Psoas muscle (tissue), 8 donors: Measurements from ENCODE around the gene PHACTR3. TPM values are rescaled to one million over a fixed set of nuclear protein-coding genes. Genes with fewer than 3 reads are reported as not detected.

Source experiments
- ATAC-seq, 4 donors: fragments of 200-7000 bp; cut with Tn5 transposase; one replicate each; pipeline ENCODE4 v1.9.1; 2020; ENCODE audit warnings: moderate library complexity in 3 of 4, mild to moderate bottlenecking in 2 of 4
- DNase-seq, 2 donors: peaks; one replicate each; pipeline ENCODE4 v3.0.0-alpha.2; 2020
- H3K27ac ChIP-seq: fragments of 200-600 bp; one replicate; pipeline ENCODE4 v1.8.0; 2022
- H3K27me3 ChIP-seq, 3 donors: fragments of 200-600 bp in 1 of 3; one replicate each; pipeline versions ENCODE4 v1.6.1 to v1.8.0; 2013 to 2022; ENCODE audit warnings: low read length in 2 of 3, mild to moderate bottlenecking in 2 of 3, moderate library complexity in 1 of 3; ENCODE audit not compliant: insufficient read depth in 3 of 3
- H3K36me3 ChIP-seq, 2 donors: fragments of 200-600 bp in 1 of 2; one replicate each; pipeline versions ENCODE4 v1.6.1 to v1.8.0; 2013 to 2022; ENCODE audit warnings: low read depth in 1 of 2, mild to moderate bottlenecking in 1 of 2, moderate library complexity in 1 of 2; ENCODE audit not compliant: insufficient read depth in 1 of 2
- H3K4me1 ChIP-seq: fragments of 200-600 bp; one replicate; pipeline ENCODE4 v1.8.0; 2022
- H3K4me3 ChIP-seq: fragments of 200-600 bp; one replicate; pipeline ENCODE4 v1.8.0; 2022; ENCODE audit warnings: mild to moderate bottlenecking
- H3K9me3 ChIP-seq: fragments of 200-600 bp; one replicate; pipeline ENCODE4 v1.8.0; 2022
- WGBS, 3 donors: extraction: QIAGEN DNeasy Blood & Tissue Kit; methylation state at CpG; one replicate each; pipeline versions ENCODE4 v1.1.6 to v1.1.7; 2013; 5-methylcytosine and 5-hydroxymethylcytosine counted together
- intact Hi-C, 2 donors: fragments of 100-400 bp; cut with DNase I; formaldehyde crosslinking; loops; one replicate each; pipeline versions ENCODE4 v1.11.0 to v1.14.2; 2022
- polyA plus RNA-seq, 3 donors: library from polyadenylated mRNA; stranded (reverse); fragments of 200-250 nt; gene quantifications; one replicate each; pipeline ENCODE4 v1.2.3, GENCODE V29; 2013
- total RNA-seq, 4 donors: library from RNA; stranded (reverse); fragmentation: NEBNext Ultra II Directional in 2 of 4; extraction: Animal tissue kit (Norgen Biotek cat#: 25700) in 2 of 4; gene quantifications; one replicate each; pipeline versions ENCODE4 v1.2.1 to v1.2.4, GENCODE V29; 2021 to 2023
- TF ChIP-seq, protein P1 (sequence below): fragments of 200-600 bp; IDR thresholded peaks from one replicate; pipeline ENCODE4 v1.8.0; 2022; ENCODE audit warnings: antibody characterized with exemption
- donor health status: healthy with polysubstance abuse.
- donor health status: DM: no; HTN: no; CAD: no; lungs with moderate emphysema.
- donor health status: Bipolar disorder and iron deficiency.
- donor health status: healthy.
- donor health status: DM: yes; HTN: yes; CAD: no.
- donor health status: DM: no; HTN: no; CAD: no.
- donor health status: DM: no; HTN: no; CAD: no.
- donor health status: DM: yes; HTN: yes; CAD: no.

PHACTR3 gene
- total and polyA plus RNA-seq, 7 donors: 0.10 to 0.46 (median 0.15) TPM; not detected in 3

- H3K4me3 ChIP-seq: no peak overlapping the region
- no peaks in the 10 kb centered on the region for H3K36me3 ChIP-seq
- TF ChIP-seq, protein P1, sequence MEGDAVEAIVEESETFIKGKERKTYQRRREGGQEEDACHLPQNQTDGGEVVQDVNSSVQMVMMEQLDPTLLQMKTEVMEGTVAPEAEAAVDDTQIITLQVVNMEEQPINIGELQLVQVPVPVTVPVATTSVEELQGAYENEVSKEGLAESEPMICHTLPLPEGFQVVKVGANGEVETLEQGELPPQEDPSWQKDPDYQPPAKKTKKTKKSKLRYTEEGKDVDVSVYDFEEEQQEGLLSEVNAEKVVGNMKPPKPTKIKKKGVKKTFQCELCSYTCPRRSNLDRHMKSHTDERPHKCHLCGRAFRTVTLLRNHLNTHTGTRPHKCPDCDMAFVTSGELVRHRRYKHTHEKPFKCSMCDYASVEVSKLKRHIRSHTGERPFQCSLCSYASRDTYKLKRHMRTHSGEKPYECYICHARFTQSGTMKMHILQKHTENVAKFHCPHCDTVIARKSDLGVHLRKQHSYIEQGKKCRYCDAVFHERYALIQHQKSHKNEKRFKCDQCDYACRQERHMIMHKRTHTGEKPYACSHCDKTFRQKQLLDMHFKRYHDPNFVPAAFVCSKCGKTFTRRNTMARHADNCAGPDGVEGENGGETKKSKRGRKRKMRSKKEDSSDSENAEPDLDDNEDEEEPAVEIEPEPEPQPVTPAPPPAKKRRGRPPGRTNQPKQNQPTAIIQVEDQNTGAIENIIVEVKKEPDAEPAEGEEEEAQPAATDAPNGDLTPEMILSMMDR: no peak
- peaks cover 32% of the 10 kb centered on the region for H3K9me3 ChIP-seq
- no peak for DNase-seq
- intact Hi-C loops: no loop called here
- H3K4me1 ChIP-seq: no peaks in the 10 kb centered on the region
- no peak overlapping the region for H3K27ac ChIP-seq
- ATAC-seq: no peak
- H3K27me3 ChIP-seq: peaks cover 0 to 7% (median 0%) of the 10 kb centered on the region in 3 donors
Observed at GRCh38 chr20:59656417-59656816, 52.1 kb downstream of the PHACTR3 start.

DNA sequence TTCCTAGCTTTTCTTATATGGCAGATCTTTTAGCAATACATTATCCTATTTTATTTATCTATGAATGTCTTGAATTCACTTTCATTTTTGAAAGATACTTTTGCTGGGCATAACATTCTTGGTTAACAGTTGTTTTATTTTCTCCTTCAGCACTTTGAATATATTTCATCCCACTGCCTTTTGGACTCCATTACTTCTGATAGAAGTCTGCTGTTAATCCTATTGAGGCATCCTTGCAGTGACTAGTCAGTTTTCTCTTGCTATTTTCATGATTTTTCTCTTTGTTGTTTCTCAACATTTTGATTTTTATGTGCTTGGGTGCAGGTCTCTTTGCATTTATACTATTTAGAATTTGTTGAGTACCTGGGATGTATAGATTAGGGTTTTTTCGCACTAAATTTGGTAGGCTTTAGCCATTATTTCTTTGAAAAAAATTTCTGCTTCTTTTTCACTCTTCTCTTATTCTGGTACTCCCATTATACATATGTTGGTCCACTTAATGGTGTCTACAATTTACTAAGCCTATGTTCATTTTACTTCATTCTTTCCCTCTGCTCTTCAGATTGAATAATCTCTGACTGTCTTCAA lies 53.2 kb downstream of the PHACTR3 start:
- intact Hi-C loops: no loop called here
- TF ChIP-seq, protein P1: no peak
- Histone ChIP-seq H3K27me3 (peaks cover 0 to 18% (median 0%) of the 10 kb centered on the region in 3 donors), H3K4me1 (no peaks in the 10 kb centered on the region), H3K9me3 (peaks cover 32% of the 10 kb centered on the region), H3K27ac (no peak overlapping the region), H3K36me3 (no peaks in the 10 kb centered on the region), H3K4me3 (no peak overlapping the region)
- ATAC-seq: no peak
- no peak for DNase-seq
- WGBS, 3 donors: 53 to 77% (median 68%) methylated on average over 1 of the region's 1 CpG

DNA sequence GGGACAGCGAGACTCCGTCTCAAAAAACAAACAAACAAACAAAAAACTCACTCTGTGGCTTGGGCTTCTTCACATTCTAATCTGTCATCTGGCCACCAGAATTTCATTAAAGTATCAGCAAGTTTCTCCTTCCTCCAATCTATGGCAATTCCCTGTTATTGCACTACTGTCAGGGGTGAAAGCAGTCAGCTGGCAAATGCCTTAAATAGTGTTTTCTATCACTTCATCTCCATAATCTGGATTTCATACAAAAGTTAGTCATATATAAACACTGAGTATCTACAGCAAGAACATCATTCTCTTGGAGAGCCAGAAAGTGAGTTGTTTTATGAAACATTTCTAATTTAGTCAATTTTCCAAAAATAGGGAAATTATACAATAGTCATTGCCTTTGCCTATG lies 56.1 kb downstream of the PHACTR3 start:
- intact Hi-C loops: no loop called here
- 89 to 91% (median 90%) methylated on average over 2 of the region's 2 CpGs for WGBS, 3 donors
- TF ChIP-seq, protein P1: no peak

GRCh38 chr20:59661153-59661552 lies 56.8 kb downstream of the PHACTR3 start:
- TF ChIP-seq, protein P1: no peak
- 31 to 46% (median 42%) methylated on average over 8 of the region's 8 CpGs for whole genome bisulfite sequencing, 3 donors
- no peak for ATAC-seq

More for the DNA sequence above, 56.1 kb downstream of the PHACTR3 start:
- ATAC-seq: no peak
- H3K4me3 ChIP-seq: no peak overlapping the region
- no peaks in the 10 kb centered on the region for H3K36me3 ChIP-seq
- H3K27me3 ChIP-seq: peaks cover 0 to 33% (median 2%) of the 10 kb centered on the region in 3 donors
- peaks cover 32% of the 10 kb centered on the region for H3K9me3 ChIP-seq
- H3K4me1 ChIP-seq: no peaks in the 10 kb centered on the region
- no peak for DNase-seq
- no peak overlapping the region for H3K27ac ChIP-seq

DNA sequence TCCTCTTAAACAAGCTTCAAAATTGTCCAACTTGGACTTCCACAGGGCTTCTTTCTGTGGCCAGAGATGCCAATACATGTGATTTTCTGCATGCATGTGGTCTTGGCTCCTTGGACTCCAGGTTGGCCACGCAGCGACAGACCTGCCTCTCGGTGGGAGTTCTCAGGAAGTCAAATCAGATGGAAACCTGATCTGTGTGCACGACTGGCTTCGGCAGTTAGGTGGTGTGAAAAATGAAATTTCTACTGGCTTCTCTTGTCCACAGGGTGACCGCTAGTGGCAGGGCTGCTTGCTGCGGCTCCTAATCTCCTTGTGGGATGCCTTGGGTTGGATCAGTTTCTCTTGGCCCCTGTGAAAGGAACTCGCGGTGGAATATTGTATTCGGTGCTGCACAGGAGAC lies 57.3 kb downstream of the PHACTR3 start:
- no peak for ATAC-seq
- no peaks in the 10 kb centered on the region for H3K36me3 ChIP-seq
- intact Hi-C loops: no loop called here
- TF ChIP-seq, protein P1: no peak
- DNase-seq: no peak
- H3K27ac ChIP-seq: no peak overlapping the region
- WGBS, 3 donors: 46 to 53% (median 50%) methylated on average over 10 of the region's 10 CpGs
- no peaks in the 10 kb centered on the region for H3K4me1 ChIP-seq
- H3K9me3 ChIP-seq: peaks cover 22% of the 10 kb centered on the region
- no peak overlapping the region for H3K4me3 ChIP-seq
- H3K27me3 ChIP-seq: peaks cover 0 to 39% (median 2%) of the 10 kb centered on the region in 3 donors

More at GRCh38 chr20:59661153-59661552, 56.8 kb downstream of the PHACTR3 start:
- H3K4me1 ChIP-seq: no peaks in the 10 kb centered on the region
- H3K36me3 ChIP-seq: no peaks in the 10 kb centered on the region
- H3K27me3 ChIP-seq: peaks cover 0 to 39% (median 2%) of the 10 kb centered on the region in 3 donors
- no peak overlapping the region for H3K4me3 ChIP-seq
- intact Hi-C loops: no loop called here
- no peak overlapping the region for H3K27ac ChIP-seq
- H3K9me3 ChIP-seq: peaks cover 27% of the 10 kb centered on the region
- no peak for DNase-seq
